ENCODE measurements around the gene CTNNA3. TPM values are rescaled to one million over a fixed set of nuclear protein-coding genes. Genes with fewer than 3 reads are reported as not detected.

Gene CTNNA3
- total and polyA plus RNA-seq, 2 donors, result 2.0 to 26.1 TPM

DNA sequence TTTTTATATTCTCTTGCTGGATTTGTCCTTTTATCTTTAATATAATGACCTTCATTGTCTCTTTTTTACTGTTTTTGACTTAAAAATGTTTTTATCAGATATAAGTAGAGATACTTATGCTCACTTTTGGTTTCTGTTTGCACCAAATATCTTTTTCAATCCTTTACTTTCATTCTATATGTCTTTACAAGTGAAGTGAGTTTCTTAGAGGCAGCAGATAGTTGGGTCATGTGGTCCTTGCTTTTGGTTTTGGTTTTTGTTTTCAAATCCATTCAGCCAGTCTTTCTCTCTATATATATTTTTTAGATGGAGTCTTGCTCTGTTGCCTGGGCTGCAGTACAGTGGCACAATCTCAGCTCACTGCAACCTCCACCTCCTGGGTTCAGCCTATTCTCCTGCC is 1702.5 kb downstream of the CTNNA3 start:
- no peak for DNase-seq (ENCODE audit: extremely low spot score)
- Histone ChIP-seq H3K4me1 (ENCODE audit: insufficient read depth) (no peaks in the 10 kb centered on the region), H3K4me3 (ENCODE audit: low read depth, low read length) (no peak overlapping the region), H3K36me3 (ENCODE audit: insufficient read depth) (no peaks in the 10 kb centered on the region), H3K27ac (ENCODE audit: low read depth) (no peak overlapping the region)

DNA sequence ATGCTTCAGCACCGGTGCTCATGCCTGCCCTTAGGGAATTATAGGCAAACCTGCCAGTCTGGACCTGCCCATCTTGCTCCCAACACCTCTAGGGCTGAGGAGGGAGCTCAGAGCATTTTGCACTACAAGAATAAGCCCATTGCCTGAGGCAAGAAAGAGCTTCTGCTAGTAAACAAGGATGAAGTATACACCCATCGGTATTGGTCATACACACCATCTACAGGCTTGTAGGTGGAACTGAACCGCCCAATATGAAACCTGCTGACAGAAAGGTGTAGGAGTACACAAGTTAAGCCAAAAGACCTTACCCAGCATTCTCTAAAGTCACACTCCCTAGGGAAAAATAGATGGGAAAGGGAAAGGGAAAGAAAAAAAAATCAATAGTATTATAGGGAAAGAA is 1727.1 kb downstream of the CTNNA3 start:
- 90% methylated on average over 3 of the region's 3 CpGs for WGBS
- Histone ChIP-seq H3K36me3 (ENCODE audit: insufficient read depth) (no peaks in the 10 kb centered on the region), H3K4me1 (ENCODE audit: insufficient read depth) (no peaks in the 10 kb centered on the region), H3K27ac (ENCODE audit: low read depth) (no peak overlapping the region), H3K4me3 (ENCODE audit: low read depth, low read length) (no peak overlapping the region)
- DNase-seq (ENCODE audit: extremely low spot score), result no peak

- no peak for DNase-seq (ENCODE audit: extremely low spot score)
- Histone ChIP-seq H3K36me3 (ENCODE audit: insufficient read depth) (no peaks in the 10 kb centered on the region), H3K4me1 (ENCODE audit: insufficient read depth) (no peaks in the 10 kb centered on the region), H3K4me3 (ENCODE audit: low read depth, low read length) (no peak overlapping the region), H3K27ac (ENCODE audit: low read depth) (no peak overlapping the region)
- 92% methylated on average over 1 of the region's 1 CpG for WGBS
Measured at GRCh38 chr10:65968437-65968836, 1727.6 kb downstream of the CTNNA3 start.

- no peak for DNase-seq (ENCODE audit: extremely low spot score)
- WGBS, result 71% methylated on average over 1 of the region's 1 CpG
- no peak overlapping the region for H3K27ac ChIP-seq (ENCODE audit: low read depth)
- no peaks in the 10 kb centered on the region for H3K36me3 ChIP-seq (ENCODE audit: insufficient read depth)
- no peaks in the 10 kb centered on the region for H3K4me1 ChIP-seq (ENCODE audit: insufficient read depth)
- no peak overlapping the region for H3K4me3 ChIP-seq (ENCODE audit: low read depth, low read length)
Measured at GRCh38 chr10:65964205-65964604, 1731.8 kb downstream of the CTNNA3 start.

GRCh38 chr10:65952086-65952485 is 1743.9 kb downstream of the CTNNA3 start:
- H3K4me1 ChIP-seq (ENCODE audit: insufficient read depth), result no peaks in the 10 kb centered on the region
- DNase-seq (ENCODE audit: extremely low spot score), result no peak
- no peak overlapping the region for H3K27ac ChIP-seq (ENCODE audit: low read depth)
- H3K4me3 ChIP-seq (ENCODE audit: low read depth, low read length), result no peak overlapping the region
- no peaks in the 10 kb centered on the region for H3K36me3 ChIP-seq (ENCODE audit: insufficient read depth)

- Histone ChIP-seq H3K27ac (ENCODE audit: low read depth) (no peak overlapping the region), H3K4me3 (ENCODE audit: low read depth, low read length) (no peak overlapping the region), H3K36me3 (ENCODE audit: insufficient read depth) (no peaks in the 10 kb centered on the region), H3K4me1 (ENCODE audit: insufficient read depth) (no peaks in the 10 kb centered on the region)
- DNase-seq (ENCODE audit: extremely low spot score), result no peak
- 64% methylated on average over 2 of the region's 2 CpGs for WGBS
Measured at GRCh38 chr10:65950075-65950474, 1745.9 kb downstream of the CTNNA3 start.

- H3K36me3 ChIP-seq (ENCODE audit: insufficient read depth), result no peaks in the 10 kb centered on the region
- no peak overlapping the region for H3K4me3 ChIP-seq (ENCODE audit: low read depth, low read length)
- DNase-seq (ENCODE audit: extremely low spot score), result no peak
- H3K4me1 ChIP-seq (ENCODE audit: insufficient read depth), result no peaks in the 10 kb centered on the region
- H3K27ac ChIP-seq (ENCODE audit: low read depth), result no peak overlapping the region
- 69% methylated on average over 2 of the region's 2 CpGs for WGBS
Measured at GRCh38 chr10:65949526-65949925, 1746.5 kb downstream of the CTNNA3 start.

DNA sequence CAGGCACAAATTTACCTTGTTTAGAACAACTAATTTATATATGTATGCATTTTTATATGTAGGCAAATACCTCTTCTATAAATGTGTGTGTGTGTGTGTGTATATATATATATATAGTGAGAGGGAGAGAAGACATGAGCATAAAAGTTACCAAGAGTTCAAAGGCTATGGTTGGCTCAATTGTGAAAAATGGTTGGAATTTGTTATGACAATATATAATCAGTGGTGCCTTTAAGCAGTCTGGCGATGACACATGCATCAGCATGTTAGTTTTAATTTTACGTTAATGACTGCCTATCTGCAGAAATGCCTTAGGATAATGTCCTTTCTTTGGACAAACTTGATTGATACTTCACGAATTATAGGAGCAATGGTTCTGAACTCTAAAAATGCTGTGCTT is 1750.9 kb downstream of the CTNNA3 start:
- no peak for DNase-seq (ENCODE audit: extremely low spot score)
- 86% methylated on average over 3 of the region's 3 CpGs for WGBS
- no peak overlapping the region for H3K4me3 ChIP-seq (ENCODE audit: low read depth, low read length)
- no peaks in the 10 kb centered on the region for H3K4me1 ChIP-seq (ENCODE audit: insufficient read depth)
- H3K36me3 ChIP-seq (ENCODE audit: insufficient read depth), result no peaks in the 10 kb centered on the region
- H3K27ac ChIP-seq (ENCODE audit: low read depth), result no peak overlapping the region

- Histone ChIP-seq H3K4me3 (ENCODE audit: low read depth, low read length) (no peak overlapping the region), H3K36me3 (ENCODE audit: insufficient read depth) (no peaks in the 10 kb centered on the region), H3K4me1 (ENCODE audit: insufficient read depth) (no peaks in the 10 kb centered on the region), H3K27ac (ENCODE audit: low read depth) (no peak overlapping the region)
- WGBS, result 92% methylated on average over 2 of the region's 2 CpGs
- no peak for DNase-seq (ENCODE audit: extremely low spot score)
Measured at GRCh38 chr10:65943451-65943850, 1752.5 kb downstream of the CTNNA3 start.

DNA sequence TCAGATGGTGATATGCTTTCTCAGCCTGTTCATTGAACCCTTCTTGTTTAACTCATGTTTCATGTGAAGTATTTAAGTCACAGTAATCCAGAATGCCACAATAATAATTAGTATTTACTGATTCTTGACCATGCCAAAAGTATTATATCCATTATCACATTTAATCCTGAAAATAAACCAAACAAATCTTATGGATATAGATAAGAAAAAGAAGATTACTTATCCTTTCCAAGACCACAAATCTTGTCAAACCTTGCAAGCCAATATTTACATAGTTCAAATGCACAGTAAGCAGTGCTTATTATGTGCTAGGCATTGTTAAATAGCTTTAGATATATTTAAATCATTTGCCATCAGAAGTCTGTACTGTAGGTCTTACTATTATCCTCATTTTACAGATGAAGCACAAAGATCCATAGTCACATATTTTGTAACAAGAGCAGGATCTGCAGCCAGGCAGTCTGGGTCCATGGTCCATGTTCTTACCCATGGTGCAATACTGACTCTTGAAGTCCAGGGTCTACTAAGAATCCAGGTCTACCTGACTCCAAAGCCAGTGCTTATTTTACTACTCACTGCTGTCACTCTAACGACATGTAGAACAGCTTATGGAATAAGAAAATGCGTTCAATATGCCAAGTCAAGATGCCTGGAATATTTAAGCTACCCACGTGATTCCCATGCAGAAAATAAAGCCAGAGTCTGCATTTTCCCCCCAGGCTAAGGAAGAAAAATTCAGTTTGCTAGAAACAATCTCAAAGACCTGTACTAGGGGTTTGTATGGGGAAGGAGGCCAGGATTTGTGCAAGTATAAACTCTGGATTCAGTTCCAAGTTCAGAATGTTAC is 1755.0 kb downstream of the CTNNA3 start:
- H3K4me1 ChIP-seq (ENCODE audit: insufficient read depth), result no peaks in the 10 kb centered on the region
- H3K27ac ChIP-seq (ENCODE audit: low read depth), result no peak overlapping the region
- H3K4me3 ChIP-seq (ENCODE audit: low read depth, low read length), result no peak overlapping the region
- no peaks in the 10 kb centered on the region for H3K36me3 ChIP-seq (ENCODE audit: insufficient read depth)
- no peak for DNase-seq (ENCODE audit: extremely low spot score)
- 20% methylated on average over 3 of the region's 3 CpGs for WGBS

DNA sequence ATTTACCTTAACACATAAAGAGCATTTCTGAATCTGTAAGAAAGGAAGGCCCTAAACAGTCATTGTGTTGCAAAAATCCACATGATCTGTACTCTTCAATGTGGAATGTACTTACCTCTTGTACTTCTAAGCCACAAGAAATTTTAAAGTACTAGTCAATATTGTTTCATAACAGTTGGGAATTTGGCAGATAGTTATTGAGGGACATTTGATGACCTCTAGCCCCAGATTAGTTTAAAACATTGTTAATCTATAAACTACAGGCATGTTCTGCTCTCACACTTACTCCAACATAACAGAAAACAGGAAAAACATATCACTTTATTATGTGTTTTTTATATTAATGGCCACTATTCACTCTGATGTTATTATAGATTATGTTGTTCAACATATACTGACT is 1755.9 kb downstream of the CTNNA3 start:
- DNase-seq (ENCODE audit: extremely low spot score), result no peak
- H3K27ac ChIP-seq (ENCODE audit: low read depth), result no peak overlapping the region
- H3K4me3 ChIP-seq (ENCODE audit: low read depth, low read length), result no peak overlapping the region
- H3K4me1 ChIP-seq (ENCODE audit: insufficient read depth), result no peaks in the 10 kb centered on the region
- H3K36me3 ChIP-seq (ENCODE audit: insufficient read depth), result no peaks in the 10 kb centered on the region

- DNase-seq (ENCODE audit: extremely low spot score), result no peak
- H3K4me3 ChIP-seq (ENCODE audit: low read depth, low read length), result no peak overlapping the region
- H3K27ac ChIP-seq (ENCODE audit: low read depth), result no peak overlapping the region
- H3K4me1 ChIP-seq (ENCODE audit: insufficient read depth), result no peaks in the 10 kb centered on the region
- 64% methylated on average over 5 of the region's 5 CpGs for WGBS
- H3K36me3 ChIP-seq (ENCODE audit: insufficient read depth), result no peaks in the 10 kb centered on the region
Measured at GRCh38 chr10:65931291-65932070, 1764.5 kb downstream of the CTNNA3 start.

GRCh38 chr10:65911151-65911835 is 1784.7 kb downstream of the CTNNA3 start:
- Histone ChIP-seq H3K4me1 (ENCODE audit: insufficient read depth) (no peaks in the 10 kb centered on the region), H3K4me3 (ENCODE audit: low read depth, low read length) (no peak overlapping the region), H3K27ac (ENCODE audit: low read depth) (no peak overlapping the region), H3K36me3 (ENCODE audit: insufficient read depth) (no peaks in the 10 kb centered on the region)
- 25% methylated on average over 1 of the region's 1 CpG for WGBS
- no peak for DNase-seq (ENCODE audit: extremely low spot score)

DNA sequence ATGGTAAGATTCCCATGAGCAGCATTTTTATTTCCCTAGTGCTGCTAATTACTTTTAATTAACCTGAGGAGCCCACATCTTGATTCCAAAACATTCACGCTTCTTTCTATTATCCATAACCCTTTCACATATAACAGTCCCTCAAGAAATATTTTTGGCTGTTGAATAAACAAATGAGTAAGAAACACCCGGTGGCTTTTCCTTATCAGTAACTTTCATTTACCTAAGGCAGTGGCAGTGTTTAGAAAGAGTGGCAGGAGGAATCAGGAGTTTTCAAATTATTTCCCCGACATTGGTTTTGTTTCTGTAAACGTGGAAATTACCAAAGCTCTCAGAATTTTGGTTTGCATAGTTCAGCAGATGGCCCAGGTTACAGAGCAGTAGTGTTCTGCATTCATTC is 1785.8 kb downstream of the CTNNA3 start:
- H3K27ac ChIP-seq (ENCODE audit: low read depth), result no peak overlapping the region
- no peak overlapping the region for H3K4me3 ChIP-seq (ENCODE audit: low read depth, low read length)
- no peaks in the 10 kb centered on the region for H3K4me1 ChIP-seq (ENCODE audit: insufficient read depth)
- DNase-seq (ENCODE audit: extremely low spot score), result no peak
- 58% methylated on average over 4 of the region's 4 CpGs for WGBS
- no peaks in the 10 kb centered on the region for H3K36me3 ChIP-seq (ENCODE audit: insufficient read depth)

All from urinary bladder (tissue), 4 donors.